GM12878 (cell line): ENCODE measurements around the gene METTL16.

Source experiments
- NFYA ChIP-seq: IDR thresholded peaks from 2 replicates; pipeline ENCODE4 v1.6.1; 2011; ENCODE audit warnings: low read depth, mild to moderate bottlenecking, low read length, improper control_type of control experiment, borderline replicate concordance
- SREBF2 ChIP-seq: IDR thresholded peaks from 2 replicates; pipeline ENCODE4 v1.6.1; 2012; ENCODE audit warnings: mild to moderate bottlenecking, low read length
- TF ChIP-seq, protein P1 (sequence below): IDR thresholded peaks from 2 replicates; pipeline ENCODE4 v1.6.1; 2011; ENCODE audit warnings: borderline replicate concordance, low read depth, mild to moderate bottlenecking, moderate library complexity, mixed read lengths, low read length; ENCODE audit not compliant: insufficient read depth; ENCODE audit errors: extremely low read length
- TF ChIP-seq, protein P2 (sequence below), 3 experiments: IDR thresholded peaks in 2 of 3; conservative IDR thresholded peaks in 1 of 3; 2 replicates each; pipeline ENCODE4 v1.5.1; 2011; ENCODE audit warnings: low read depth in 3 of 3, low read length in 3 of 3, mild to moderate bottlenecking in 3 of 3, control low read depth in 2 of 3, moderate library complexity in 2 of 3, inconsistent platforms in 1 of 3, mixed read lengths in 1 of 3; ENCODE audit not compliant: control insufficient read depth in 2 of 3, insufficient read depth in 1 of 3; ENCODE audit errors: extremely low read depth in 1 of 3

DNA sequence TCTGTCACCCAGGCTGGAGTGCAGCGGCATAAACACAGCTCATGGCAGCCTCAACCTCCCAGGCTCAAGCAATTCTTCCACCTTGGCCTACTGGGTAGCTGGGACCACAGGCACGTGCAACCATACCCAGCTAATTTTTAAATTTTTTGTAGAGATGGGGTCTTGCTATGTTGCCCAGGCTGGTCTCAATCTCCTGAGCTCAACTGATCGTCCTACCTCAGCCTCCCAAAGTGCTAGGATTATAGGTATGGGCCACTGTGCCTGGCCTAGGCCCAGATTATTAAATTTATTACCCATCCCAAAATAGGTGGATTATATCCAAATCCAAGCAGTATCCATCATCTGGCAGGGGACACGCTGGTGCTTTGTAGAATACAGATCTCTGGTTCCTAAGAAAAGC lies 53.8 kb downstream of the METTL16 start:
- TF ChIP-seq, protein P1, sequence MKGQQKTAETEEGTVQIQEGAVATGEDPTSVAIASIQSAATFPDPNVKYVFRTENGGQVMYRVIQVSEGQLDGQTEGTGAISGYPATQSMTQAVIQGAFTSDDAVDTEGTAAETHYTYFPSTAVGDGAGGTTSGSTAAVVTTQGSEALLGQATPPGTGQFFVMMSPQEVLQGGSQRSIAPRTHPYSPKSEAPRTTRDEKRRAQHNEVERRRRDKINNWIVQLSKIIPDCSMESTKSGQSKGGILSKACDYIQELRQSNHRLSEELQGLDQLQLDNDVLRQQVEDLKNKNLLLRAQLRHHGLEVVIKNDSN, result no peak
- TF ChIP-seq NFYA (no peak), SREBF2 (no peak)
- TF ChIP-seq, protein P2, sequence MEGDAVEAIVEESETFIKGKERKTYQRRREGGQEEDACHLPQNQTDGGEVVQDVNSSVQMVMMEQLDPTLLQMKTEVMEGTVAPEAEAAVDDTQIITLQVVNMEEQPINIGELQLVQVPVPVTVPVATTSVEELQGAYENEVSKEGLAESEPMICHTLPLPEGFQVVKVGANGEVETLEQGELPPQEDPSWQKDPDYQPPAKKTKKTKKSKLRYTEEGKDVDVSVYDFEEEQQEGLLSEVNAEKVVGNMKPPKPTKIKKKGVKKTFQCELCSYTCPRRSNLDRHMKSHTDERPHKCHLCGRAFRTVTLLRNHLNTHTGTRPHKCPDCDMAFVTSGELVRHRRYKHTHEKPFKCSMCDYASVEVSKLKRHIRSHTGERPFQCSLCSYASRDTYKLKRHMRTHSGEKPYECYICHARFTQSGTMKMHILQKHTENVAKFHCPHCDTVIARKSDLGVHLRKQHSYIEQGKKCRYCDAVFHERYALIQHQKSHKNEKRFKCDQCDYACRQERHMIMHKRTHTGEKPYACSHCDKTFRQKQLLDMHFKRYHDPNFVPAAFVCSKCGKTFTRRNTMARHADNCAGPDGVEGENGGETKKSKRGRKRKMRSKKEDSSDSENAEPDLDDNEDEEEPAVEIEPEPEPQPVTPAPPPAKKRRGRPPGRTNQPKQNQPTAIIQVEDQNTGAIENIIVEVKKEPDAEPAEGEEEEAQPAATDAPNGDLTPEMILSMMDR (IDR thresholded peaks at IDR 0.05 in 2 of 3, conservative IDR thresholded peaks at IDR 0.05 in 1 of 3; ENCODE audit: control insufficient read depth in 2 of 3, extremely low read depth in 1 of 3, insufficient read depth in 1 of 3, low read depth in 3 of 3, low read length in 3 of 3), result no peak
